ENCODE measurements around the gene SYT8.

DNA sequence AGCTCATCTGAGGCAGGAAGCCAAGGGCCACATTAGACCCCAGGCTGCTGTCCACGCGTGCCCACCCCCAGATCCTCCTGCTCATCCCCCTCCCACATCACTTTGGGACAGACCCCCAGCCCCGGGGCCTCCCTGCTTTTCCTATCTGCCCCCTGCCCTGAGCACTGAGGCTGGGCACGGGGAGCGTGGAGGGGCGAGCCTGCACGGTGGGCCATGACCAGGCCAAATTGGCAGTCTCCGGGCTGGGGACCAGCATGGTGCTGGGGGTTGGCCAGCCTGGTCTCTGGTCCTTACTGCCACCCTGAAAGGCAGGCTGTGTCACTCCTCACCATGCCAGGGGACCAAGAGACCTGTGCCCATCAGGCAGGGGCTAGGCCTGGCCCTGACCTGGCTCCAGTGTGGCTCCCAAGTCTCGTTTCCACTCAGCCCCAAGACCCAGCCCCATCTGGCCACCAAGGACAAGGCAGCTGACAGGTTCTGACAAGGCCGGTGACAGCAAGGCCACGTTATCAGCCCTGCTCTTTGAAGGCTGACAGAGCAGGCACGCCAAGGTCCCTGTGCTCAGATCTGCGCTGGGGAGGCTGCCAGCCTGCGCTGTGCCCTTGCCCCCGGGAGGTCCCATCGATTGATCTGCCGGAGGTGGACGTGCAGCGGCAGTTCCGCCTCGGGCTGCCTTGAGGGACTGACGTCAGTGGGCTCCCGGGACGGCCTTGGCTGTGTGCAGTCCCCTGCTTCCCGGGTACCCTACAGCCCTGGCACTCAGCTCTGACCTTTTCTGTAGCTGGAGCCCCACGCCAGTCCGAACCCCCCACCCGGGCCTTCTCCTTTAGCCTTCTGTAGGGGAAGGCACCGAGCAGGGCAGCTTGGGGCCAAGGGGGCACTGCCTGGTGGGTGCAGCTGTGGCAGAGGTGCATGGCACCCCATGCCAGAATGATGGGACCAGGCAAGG, 7.6 kb downstream of the SYT8 start:
- TF ChIP-seq CTCF (conservative IDR thresholded peaks at IDR 0.05; ENCODE audit: low read depth in 2 of 2) (no peak), EZH2 (IDR thresholded peaks at IDR 0.05; ENCODE audit: low read depth, unreplicated experiment) (no peak), STAT1 (IDR thresholded peaks at IDR 0.05; ENCODE audit: unreplicated experiment) (no peak), EZH2phosphoT487 (IDR thresholded peaks at IDR 0.05; ENCODE audit: unreplicated experiment) (no peak), ETS1 (IDR thresholded peaks at IDR 0.05) (no peak), CREB1 (CRISPR knock-in tag; IDR thresholded peaks at IDR 0.05; ENCODE audit: low read depth) (no peak)
- TF ChIP-seq, protein P1, sequence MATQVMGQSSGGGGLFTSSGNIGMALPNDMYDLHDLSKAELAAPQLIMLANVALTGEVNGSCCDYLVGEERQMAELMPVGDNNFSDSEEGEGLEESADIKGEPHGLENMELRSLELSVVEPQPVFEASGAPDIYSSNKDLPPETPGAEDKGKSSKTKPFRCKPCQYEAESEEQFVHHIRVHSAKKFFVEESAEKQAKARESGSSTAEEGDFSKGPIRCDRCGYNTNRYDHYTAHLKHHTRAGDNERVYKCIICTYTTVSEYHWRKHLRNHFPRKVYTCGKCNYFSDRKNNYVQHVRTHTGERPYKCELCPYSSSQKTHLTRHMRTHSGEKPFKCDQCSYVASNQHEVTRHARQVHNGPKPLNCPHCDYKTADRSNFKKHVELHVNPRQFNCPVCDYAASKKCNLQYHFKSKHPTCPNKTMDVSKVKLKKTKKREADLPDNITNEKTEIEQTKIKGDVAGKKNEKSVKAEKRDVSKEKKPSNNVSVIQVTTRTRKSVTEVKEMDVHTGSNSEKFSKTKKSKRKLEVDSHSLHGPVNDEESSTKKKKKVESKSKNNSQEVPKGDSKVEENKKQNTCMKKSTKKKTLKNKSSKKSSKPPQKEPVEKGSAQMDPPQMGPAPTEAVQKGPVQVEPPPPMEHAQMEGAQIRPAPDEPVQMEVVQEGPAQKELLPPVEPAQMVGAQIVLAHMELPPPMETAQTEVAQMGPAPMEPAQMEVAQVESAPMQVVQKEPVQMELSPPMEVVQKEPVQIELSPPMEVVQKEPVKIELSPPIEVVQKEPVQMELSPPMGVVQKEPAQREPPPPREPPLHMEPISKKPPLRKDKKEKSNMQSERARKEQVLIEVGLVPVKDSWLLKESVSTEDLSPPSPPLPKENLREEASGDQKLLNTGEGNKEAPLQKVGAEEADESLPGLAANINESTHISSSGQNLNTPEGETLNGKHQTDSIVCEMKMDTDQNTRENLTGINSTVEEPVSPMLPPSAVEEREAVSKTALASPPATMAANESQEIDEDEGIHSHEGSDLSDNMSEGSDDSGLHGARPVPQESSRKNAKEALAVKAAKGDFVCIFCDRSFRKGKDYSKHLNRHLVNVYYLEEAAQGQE (IDR thresholded peaks at IDR 0.05; ENCODE audit: unreplicated experiment): no peak

Data from GM23338 (cell line).